GM19238 (cell line): ENCODE measurements around the gene METTL3.
"Not testable (repeated sequence)": the region's sequence is repeated elsewhere in the genome, so short reads cannot be mapped to it uniquely, and the experiment has no call there.

Experiments
- DNase-seq: peaks from one replicate; pipeline ENCODE4 v3.0.0; 2011; ENCODE audit warnings: low spot score; ENCODE audit not compliant: insufficient read length

METTL3 gene

GRCh38 chr14:21510735-21511657 is at the start of gene METTL3:
TSS of gene METTL3 (minus strand) at chr14:21511340. CDS start at chr14:21511223, 117 bp downstream.
- peak; percentile 85 for DNase-seq

GRCh38 chr14:21558703-21559170 is 47.6 kb upstream of the METTL3 start:
- no peak for DNase-seq

- peak; percentile 19 for DNase-seq
Measured at GRCh38 chr14:21557084-21557901, 46.2 kb upstream of the METTL3 start.

- DNase-seq, result no peak
Measured at GRCh38 chr14:21556378-21557083, 45.4 kb upstream of the METTL3 start.

- no peak for DNase-seq
Measured at GRCh38 chr14:21553266-21553665, 42.1 kb upstream of the METTL3 start.

GRCh38 chr14:21544588-21544987 is 33.4 kb upstream of the METTL3 start:
- DNase-seq, result not testable (repeated sequence)

- no peak for DNase-seq
Measured at GRCh38 chr14:21543963-21544362, 32.8 kb upstream of the METTL3 start.

GRCh38 chr14:21543521-21543960 is 32.4 kb upstream of the METTL3 start:
- DNase-seq, result no peak

- DNase-seq, result no peak
Measured at GRCh38 chr14:21541413-21542074, 30.4 kb upstream of the METTL3 start.

GRCh38 chr14:21539189-21539940 is 28.2 kb upstream of the METTL3 start:
- DNase-seq, result no peak

- no peak for DNase-seq
Measured at GRCh38 chr14:21537090-21537424, 25.9 kb upstream of the METTL3 start.

GRCh38 chr14:21536418-21537089 is 25.4 kb upstream of the METTL3 start:
- no peak for DNase-seq

GRCh38 chr14:21535545-21536417 is 24.6 kb upstream of the METTL3 start:
- no peak for DNase-seq

GRCh38 chr14:21534576-21534975 is 23.4 kb upstream of the METTL3 start:
- DNase-seq, result no peak

GRCh38 chr14:21533294-21533693 is 22.2 kb upstream of the METTL3 start:
- DNase-seq, result no peak

GRCh38 chr14:21529515-21529914 is 18.4 kb upstream of the METTL3 start:
- DNase-seq, result no peak

GRCh38 chr14:21528381-21529348 is 17.5 kb upstream of the METTL3 start:
- no peak for DNase-seq

- no peak for DNase-seq
Measured at GRCh38 chr14:21527318-21527679, 16.2 kb upstream of the METTL3 start.
